Measurements from ENCODE around the gene OR2B6.

Gene OR2B6

DNA sequence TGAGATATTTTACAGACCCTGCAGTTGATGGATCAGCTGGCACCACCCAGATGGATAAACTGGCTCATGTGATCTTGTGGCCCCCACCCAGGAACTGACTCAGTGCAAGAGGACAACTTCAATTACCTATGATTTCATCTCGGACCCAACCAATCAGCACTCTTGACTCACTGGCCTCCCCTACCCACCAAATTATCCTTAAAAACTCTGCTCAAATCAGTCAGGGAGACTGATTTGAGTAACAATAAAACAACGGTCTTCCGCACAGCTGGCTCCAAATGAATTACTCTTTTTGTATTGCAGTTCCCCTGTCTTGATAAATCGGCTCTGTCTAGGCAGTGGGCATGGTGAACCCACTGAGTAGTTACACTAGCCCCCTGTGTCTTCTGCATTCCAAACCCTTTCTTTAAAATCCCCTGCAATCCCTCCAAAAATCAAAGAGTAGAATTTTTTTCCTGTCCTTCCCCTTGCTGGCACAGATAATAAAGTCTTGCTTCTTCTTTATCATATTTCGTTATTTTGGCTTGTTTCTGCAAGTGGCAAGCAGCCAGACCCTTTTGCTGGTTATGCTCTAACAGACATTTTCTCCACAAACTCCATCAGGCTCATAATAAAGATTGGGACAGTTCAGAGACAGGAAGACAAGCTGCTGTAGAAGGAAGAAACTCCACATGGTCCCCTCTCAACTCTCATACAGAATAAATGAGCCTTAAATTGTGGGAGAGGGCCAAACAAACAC is 48.3 kb downstream of the OR2B6 start:
- no peak overlapping the region for H3K4me3 ChIP-seq (ENCODE audit: low read length)
- no peak for TF ChIP-seq ZNF274 (IDR thresholded peaks at IDR 0.05; ENCODE audit: low read depth, low read length)

DNA sequence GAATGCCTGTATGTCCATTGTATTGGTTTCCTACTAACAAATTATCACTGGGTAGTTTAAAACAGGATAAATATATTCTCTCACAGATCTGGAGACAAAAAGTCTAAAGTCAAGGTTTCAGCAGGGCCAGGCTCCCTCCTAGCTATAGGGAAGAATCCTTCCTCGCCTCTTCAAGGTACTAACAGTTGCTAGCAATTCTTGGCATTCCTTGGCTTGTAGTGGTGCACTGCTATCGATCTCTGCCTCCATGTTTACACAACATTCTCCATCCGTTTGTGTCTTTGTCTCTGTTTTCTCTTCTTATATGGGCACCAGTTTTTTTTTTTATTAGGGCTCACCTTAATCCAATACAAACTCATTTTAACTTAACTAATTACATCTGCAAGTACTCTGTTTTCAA is 48.9 kb downstream of the OR2B6 start:
- TF ChIP-seq ZNF274 (IDR thresholded peaks at IDR 0.05; ENCODE audit: low read depth, low read length): no peak

More for the DNA sequence above, 48.9 kb downstream of the OR2B6 start:
- no peak overlapping the region for H3K4me3 ChIP-seq (ENCODE audit: low read length)
